HG03442 (cell line): ENCODE data around the gene THAP7.

Experiments used
- ATAC-seq: cut with Tn5 transposase; IDR thresholded peaks from one replicate; pipeline ENCODE4 v1.9.1; 2021; ENCODE audit warnings: mild to moderate bottlenecking, moderate library complexity; ENCODE audit not compliant: unreplicated experiment

THAP7 gene

DNA sequence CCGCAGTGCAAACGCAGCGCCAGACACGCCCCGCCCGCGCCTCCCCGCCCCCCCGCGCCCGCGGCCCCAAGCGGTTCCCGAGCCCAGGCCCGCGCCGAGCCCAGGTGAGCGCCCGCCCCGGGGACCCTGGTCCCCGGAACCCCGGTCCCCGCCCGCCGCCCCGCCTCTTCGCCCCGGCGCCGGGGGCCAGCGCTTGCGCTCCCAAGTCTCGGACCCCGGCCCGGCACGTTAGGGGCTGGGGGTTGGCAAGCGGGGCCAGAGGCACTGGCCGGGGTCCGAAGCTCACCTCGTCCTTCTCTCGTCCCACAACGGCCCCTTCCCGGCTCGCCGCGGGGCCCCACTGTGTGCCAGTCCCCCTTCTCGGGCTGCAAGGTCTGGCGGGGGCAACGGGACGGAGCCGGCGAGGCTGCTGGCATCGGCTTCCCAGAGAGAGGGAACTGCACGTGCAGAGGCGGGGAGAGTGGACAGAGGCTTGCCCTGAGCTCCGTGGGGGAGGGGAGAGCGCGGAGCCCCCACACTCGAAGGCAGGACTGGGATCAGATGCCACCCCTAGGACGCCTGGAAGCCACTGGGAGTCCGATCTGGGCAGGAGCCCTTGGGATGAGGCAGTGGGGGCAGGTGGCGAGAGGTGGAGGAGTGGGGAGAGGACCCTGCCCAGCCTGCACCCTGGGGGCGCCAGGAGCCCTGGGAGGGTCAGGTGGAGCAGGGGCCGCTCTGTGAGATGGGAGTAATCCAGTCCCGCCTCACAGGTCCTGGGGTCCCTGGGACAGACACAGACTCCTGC, 36.6 kb downstream of the THAP7 start:
- ATAC-seq = no peak

DNA sequence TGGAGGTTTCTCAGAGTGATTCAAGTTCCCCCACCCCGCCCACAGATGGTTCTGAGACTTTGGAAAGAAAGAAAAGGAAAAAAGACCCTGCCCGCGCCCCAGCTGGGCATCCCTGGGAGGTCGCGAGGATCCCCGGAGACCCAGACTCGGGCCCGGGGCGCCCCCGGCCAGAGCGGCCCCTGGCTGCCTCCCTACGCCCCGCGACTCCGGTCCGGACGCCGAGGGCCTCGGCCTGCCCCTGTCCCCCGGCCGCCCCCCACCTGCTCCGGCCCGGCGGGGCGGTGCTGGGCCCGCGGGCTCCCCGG, 37.2 kb downstream of the THAP7 start:
- no peak for ATAC-seq

DNA sequence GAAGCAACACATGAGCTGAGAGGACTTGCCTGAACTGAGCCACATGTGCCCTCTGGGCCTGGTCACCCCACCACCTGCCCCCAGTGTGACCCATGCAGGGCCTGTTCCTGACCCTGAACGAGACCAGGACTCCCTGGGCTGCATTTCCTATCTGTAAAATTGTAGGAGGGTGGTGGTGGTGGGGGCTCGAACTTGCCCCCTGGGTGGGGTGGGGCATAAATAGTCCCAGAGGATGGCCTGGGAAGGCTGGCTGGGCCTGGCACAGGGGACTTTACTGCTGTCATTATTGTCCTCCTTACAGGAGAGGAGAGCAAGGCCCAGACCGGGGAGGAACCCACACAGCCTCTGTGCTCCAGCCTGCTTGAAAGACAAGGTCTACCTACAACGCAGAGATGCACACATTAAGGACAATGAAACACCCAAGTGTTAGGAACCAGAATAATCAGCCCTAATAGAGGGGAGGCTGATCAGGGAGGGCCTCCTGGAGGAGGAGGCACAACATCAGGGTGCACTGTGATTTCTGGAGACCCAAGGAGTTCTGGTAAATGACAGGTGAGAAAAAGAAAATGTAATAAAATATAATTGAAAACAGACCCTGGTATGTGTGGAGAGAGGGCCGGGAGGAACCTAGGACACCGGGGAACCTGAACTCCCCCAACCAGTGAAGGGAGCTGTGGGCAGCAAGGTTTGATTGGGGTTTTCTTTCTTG, 37.7 kb downstream of the THAP7 start:
- no peak for ATAC-seq

DNA sequence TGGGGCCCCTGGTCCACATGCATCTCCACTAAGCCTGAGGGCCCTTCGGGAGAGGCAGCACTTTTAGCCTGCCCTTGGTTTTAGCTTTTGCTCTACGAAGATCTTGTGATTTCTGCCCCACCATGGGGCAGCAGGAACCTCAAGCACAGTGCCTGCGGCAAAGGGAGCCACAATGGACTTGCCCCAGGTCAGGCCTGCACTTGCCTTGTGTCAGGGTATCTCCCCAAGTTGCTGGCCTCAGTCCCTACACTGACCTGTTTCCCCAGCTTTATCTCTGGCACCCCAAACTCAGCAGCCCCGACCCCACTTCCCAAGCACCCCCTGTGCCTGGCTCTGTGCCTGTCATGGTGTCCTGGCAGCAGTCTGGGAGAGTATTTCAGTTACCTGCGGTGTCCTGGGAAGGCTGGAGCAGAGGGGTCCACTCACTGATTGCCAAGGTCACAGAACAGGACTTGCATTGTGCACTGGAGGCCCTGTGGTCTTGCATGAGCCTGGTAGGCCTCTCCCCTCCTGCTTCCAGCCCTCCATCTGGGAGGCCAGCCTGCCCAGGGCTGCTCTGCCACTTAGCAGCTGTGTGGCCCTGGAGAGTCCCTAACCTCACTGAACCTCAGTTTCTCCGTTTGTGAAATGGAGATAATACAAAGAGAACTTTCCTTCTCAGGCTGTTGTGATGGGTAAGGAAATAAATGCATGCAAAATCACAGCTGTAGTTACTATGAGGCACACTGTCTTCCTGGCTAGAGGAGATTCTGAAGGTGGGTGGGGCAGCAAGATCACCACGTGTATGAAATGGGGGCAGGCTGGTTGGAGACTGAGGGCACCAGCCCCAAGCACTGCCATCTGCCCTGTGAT, 38.5 kb downstream of the THAP7 start:
- ATAC-seq = no peak

DNA sequence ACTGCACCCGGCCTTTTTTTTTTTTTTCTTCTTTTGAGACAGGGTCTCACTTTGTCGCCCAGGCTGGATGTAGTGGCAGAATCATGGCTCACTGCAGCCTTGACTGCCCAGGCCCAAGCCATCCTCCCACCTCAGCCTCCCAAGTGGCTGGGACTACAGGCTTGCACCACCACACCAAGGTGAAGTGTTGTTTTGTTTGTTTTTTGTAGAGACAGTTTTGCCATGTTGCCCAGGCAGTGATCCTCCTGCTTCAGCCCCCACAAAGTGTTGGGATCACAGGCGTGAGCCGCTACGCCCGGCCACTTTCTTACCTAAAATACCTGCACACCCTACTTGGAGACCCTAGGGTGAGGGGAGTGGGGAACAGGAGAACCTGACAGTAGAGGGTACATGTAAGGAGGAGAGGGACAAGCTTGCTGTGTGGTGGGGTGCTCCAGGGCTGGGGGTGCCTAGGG, 39.4 kb downstream of the THAP7 start:
- ATAC-seq = no peak

DNA sequence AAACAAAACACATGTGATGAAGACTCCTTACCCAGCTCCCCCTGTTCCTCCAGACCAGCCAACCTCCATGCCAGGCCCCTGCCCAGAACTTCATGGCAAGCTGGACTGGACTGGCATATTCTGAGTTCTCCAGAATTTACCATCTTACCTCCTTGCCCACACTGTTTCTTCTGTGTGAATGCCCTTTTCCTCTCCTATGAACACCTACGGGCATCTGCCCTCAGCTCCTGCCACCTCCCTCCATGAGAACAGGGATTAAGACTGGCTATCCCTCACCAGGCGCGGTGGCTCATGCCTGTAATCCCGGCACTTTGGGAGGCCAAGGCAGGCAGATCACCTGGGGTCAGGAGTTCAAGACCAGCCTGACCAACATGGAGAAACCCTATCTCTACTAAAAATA, 41.3 kb downstream of the THAP7 start:
- no peak for ATAC-seq

DNA sequence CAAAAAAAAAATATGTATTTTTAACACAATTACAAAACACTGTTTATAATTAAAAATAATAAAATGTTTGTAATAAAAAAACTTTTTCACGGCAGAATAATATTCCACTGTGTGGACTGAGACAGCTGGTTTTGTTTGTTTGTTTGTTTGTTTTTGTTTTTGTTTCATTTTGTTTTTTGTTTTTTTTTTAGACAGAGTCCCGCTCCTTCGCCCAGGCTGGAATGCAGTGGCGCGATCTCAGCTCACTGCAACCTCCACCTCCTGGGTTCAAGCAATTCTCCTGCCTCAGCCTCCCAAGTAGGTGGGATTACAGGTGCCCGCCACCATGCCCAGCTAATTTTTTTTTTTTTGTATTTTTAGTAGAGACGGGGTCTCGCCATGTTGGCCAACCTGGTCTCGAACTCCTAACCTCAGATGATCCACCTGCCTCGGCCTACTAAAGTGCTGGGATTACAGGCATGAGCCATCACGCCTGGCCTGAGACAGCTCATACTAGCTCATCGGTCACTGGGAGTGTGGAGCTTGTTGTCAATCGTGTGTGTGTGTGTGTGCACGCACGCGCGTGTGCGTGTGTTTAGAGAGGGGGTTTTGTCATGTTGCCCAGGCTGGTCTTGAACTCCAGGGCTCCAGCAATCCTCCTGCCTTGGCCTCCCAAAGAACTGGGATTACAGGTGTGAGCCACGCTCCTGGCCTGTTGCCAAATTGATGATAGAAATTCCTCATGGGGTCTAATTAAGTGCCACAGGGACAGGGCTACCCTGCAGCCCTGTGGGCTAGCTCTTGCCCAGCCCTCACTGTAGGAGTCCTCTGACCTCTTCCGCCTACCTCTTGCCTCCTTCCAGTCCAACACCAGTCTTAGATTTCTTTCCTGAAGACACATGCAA, 42.1 kb downstream of the THAP7 start:
- ATAC-seq = no peak

DNA sequence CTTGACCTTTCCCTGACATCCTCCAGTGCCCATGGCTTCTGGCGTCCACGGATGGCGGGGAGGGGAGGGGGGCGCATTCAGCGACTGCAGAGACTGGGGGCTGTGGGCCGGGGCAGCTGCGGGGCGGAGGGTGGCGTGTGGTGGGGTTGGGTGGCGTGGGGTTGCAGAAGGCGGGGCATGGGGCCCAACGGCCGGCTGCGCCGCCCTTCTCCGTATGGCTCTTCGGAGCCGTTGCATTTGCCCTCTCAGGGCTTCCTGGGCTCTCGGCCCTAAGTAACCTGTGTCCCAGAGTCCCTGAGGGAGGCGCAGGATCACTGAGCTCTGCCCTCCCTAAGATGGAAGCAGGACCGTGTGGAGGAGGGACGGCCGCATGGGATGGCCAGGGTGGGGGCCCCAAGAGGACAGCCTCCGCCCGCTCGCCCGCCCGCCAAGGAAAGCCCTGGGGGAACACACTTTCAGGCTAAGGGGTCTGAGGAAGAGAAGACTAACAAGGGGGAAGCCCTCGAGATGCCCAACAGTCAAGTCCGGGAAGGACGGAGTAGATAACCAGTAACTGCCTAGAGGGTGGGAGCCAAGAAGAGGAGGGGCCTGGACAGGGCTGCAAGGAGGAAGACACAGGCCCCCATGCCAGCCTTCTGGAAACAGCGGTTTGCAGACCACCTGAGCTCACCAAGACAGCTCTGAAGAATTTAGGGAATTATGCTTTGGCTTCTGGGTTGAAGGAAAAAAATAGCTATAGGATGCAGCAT, 44.1 kb downstream of the THAP7 start:
- ATAC-seq = no peak

DNA sequence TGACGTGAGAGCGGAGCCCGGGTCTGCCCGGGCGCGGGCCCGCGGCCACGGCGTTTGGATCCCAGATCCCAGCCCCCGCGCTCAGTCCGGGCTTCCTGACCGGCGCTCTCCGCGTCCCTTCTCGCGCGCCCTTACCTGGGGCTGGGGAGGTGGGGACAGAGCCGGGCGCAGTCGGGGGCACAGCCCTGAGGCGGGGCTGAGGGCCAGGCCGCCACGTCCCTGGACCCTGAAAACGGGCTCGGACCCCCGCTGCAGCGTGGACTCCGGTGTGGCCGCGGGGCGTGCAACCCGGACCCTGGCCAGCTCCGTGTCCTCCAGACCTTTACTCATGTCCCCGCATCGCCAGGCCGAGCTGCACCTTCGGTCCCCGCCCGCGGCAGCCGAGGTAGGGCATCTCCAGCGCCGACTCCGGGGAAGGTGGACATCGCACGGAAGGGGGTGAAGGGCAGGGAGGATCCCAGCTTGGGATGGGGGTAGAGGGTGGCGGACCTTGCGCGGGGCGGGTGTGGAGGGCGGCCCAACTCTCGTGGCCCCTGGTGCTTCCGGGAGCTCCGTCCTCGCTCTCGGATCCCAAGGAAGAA, 44.7 kb downstream of the THAP7 start:
- ATAC-seq = no peak

DNA sequence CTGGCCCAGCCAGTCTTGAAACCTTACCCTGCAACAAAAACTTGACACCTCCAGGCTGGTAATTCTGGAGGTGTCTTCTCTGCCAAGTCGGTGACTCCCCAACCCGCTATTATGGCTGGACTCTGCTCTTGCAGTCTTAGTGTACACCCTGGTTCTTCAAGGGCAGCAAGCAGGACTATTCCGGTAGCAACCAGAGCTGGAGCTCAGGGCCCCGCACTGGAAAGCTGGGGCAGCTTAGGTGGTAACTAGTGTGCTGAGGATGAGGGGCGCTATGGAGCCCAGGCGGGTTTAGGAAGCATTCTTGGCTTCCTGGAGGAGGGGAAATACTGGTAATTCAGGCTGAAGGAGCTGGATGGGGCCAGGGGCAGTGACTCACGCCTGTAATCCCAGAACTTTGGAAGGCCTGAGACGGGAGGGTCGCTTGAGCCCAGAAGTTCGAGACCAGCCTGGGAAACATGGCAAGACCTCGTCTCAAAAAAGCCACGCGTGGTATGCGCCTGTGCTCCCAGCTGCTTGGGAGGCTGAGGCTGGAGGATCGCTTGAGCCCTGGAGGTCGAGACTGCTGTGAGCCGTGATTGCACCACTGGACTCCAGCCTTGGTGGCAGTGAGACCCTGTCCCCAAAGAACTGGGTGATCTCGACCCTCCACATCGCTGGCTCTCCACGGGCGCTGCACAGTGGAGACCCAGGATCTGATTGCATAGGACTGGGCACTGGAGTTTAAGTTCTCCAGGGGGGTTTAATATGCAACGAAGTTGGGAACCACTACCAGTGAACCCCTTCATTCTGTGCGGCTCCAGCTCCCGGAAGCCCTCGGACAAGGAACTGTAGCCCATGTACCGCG, 45.4 kb downstream of the THAP7 start:
- ATAC-seq = no peak

DNA sequence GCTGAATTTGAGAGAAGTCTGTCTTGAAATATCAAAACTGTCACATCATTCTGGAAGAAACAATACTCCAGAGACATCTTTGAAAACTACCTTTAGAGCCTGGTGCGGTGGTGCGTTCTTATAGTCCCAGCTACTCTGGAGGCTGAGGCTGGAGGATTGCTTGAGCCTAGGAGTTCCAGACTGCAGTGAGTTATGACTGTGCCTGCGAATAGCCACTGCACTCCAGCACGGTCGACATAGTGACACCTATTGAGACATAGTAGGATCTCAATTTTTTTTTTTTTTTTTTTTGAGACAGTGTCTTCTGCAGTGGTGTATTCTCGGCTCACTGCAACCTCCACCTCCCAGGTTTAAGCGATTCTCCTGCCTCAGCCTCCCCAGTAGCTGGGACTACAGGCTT, 46.4 kb downstream of the THAP7 start:
- no peak for ATAC-seq

DNA sequence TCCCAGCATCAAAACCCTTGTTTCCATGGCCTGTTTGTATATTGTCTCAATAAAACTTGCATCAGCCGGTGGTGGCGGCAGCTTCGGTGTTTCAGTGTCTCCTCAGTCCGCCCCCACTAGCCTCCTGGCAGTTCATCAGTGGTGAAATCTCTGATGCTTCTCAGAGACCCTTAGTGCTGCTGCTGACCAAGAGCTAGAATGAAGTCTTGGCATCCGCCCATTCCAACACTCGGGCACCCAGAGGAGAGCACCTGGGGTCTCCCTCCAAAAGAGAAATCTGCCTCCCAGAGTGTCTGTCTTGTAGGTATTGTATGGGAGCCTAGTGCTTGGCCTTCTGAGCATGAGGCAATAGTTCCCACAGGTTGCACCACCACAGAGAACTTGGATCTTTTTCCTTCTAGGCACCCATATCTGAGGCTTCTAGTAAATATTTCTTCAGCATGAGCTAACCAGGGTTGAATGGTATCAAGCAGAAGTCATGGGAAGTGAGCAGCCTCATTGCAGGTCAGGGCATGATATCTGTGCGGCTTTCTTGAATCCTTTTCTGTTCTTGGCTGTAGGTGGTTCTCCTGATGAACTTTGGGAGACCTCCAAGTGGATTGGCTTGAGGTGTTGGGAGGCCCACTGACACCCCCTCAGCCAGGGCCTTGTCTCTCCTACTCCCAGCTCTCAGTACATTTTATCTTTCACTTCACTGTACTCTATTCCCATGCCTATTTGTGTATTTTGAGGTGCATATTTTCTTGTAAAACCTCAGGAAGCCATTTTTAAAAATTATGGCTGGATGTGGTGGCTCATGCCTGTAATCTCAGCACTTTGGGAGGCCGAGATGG, 48.0 kb downstream of the THAP7 start:
- no peak for ATAC-seq

DNA sequence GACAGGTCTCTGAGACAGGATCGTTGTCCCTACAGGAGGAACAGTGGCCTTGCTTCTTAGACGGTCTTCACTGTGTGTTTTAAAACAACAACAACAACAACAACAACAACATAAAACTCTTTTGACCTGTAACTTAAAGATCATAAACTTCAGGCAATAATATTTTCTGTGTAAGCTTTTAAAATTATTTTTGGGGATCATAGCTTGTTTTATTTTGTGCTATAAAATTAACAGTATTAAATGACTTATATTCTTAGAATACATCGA, 48.6 kb downstream of the THAP7 start:
- ATAC-seq = no peak

DNA sequence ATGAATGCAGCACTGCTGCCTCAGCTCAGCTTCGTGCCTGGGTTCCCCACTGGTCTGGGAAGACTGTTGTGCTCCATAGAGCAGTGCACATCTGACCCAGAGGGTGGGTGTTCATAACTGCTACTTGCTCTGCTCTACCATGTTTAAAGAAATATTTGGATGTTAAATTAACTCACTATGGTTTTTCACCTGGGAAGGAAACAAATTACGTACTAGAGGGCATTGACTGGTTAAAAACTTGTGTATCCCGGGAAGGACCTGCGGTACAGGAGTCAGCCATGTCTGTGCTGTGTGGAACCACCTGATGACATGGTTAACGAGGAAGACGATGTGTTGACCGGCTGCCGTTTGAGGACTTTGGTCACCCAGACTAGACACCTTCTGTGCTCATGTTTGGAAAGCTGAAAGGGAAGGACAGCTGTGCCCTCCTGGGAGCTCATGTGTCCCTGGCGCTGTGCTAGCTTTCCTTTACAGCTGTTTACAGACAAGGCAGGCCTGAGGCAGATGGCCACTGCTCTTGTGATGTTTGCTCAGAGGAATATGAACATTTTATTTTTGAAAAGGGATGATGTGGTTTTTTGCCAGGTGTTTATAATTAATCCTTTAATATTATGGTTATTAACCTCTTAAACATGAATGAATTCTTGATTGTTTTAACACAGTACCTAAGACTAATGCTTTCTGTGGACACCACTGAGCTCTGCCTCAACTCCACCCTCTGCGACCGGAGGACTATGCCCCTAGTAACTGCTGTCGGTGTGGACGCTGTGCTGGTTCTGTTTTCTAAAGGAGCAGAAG, 49.2 kb downstream of the THAP7 start:
- ATAC-seq = no peak

DNA sequence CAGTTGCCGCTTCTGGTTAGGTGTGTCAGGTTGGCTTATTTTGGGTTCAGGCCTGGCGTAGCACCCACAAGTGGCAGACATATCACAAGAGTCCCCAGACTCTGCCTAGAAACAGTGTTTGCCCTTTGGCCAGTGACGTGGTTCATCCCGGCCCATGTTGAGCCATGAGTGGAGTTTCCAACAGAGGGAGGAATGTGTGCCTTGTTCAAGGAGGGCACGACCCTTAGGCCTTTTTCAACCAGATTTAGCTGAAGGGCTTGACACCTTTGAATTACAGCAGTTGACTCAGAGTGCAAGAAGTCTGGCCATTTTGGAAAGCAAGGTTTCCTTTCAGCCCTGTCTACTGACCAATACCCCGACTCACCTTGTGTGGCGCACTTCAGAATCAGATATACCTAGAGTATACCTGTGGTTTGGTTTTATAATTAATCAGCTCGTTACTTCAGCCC, 50.0 kb downstream of the THAP7 start:
- ATAC-seq = no peak

DNA sequence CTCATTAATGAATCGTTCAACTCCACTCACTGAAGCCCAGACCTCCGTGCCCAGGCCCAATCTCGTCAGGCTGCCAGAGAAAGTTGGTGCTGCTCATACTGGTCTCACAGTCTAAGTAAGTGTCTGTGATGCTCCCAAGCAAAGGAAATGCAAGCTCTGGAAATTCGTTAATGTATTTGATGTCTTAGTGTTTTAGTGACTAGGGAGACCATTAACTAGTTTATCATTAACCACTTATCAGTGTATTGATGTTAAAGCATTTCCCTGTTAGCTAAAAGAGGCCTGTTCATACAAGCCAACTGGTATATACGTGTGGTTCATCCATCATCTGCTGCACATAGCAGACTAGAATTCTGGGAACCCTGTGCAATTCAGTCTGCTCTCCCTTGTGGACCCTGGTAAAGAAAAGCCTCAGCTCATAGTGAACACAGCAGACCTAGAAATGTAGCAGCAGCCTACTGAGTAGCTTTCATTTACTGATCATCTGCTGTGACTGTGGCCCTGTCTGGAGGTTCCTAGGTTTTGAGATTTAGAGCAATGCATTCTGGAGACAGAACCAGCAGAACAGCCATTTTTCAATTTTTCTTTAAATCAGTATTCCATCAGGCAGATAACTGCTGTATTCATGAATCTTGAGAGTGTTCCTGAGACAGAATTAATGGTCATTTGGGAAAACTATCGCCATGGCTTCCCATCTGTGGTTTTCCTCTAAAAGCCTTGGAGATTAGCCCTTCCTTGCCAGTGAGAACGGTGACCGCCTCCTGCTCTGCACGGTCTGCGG, 50.6 kb downstream of the THAP7 start:
- no peak for ATAC-seq
